GM08714 (cell line): ENCODE measurements around the gene RFLNA.
"Not testable (repeated sequence)": the region's sequence is repeated elsewhere in the genome, so short reads cannot be mapped to it uniquely, and the experiment has no call there.

Experiments used
- H3K4me3 ChIP-seq: fragments of 200-500 bp; sonication (Bioruptor generic); 2 replicates; pipeline ENCODE4 v1.5.1; 2014; ENCODE audit warnings: mild to moderate bottlenecking, low read length, inconsistent platforms
- ZNF274 ChIP-seq: IDR thresholded peaks from 2 replicates; pipeline ENCODE4 v1.6.1; 2012; ENCODE audit warnings: mild to moderate bottlenecking, low read depth, low read length

RFLNA gene

DNA sequence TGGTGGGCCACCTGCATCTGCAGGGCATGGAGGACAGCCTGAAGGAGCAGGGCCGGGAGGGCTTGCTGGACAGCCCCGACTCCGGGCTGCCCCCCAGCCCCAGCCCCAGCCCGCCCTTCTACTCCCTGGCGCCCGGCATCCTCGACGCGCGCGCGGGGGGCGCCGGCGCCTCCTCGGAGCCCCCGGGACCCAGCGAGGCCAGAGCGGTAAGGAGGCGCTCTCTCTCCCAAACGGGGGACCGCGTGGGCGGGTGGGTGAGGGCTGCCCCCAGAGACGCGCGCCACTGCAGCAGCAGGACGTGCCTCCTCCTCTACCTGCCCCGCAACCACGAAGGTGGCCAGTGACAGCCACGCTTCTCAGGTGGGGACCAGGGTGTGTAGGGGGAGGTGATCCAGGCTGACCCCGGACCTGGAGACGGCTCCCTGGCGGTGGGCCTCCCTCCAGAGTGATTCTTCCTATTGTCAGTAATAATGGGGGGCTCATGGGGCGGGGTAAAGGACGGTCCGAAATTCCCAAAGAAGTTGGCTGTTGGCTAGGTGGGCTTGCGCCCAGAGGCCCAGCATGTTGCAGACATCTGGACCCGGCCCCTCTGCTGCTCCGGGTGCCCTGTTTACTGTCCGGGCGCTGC, 652 bp downstream of the RFLNA start:
- no peak for TF ChIP-seq ZNF274
- no peak overlapping the region for H3K4me3 ChIP-seq

DNA sequence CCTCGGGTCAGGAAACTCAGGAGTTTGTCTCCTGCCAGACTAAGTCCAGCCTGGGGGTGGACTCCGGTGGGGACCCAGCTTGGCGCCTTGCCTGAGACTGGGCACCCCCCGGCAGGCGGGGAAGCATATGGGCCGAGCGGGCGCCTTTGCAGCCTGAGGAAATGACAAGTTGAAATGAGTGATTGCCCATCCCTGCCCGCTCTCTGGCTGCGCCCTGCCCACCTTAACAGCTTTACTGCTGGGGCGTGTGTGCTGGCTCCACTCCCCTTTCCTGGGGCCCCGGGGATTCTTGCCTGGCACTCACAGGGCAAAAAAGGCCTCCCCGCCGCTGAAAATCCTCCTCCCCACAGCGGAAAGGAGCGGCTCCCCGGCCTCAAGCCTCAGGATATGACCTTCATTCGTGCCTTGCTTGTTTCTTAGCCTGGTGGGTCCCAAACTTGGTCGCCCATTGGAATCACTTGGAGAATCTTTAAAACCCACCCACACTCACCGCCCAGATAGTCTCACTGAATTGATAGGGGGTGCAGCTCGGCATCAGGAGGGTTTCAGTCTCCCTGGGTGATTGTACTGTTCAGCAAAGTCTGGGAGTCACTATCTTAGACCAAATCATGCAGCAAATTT, 1.5 kb downstream of the RFLNA start:
- no peak overlapping the region for H3K4me3 ChIP-seq
- TF ChIP-seq ZNF274: no peak

DNA sequence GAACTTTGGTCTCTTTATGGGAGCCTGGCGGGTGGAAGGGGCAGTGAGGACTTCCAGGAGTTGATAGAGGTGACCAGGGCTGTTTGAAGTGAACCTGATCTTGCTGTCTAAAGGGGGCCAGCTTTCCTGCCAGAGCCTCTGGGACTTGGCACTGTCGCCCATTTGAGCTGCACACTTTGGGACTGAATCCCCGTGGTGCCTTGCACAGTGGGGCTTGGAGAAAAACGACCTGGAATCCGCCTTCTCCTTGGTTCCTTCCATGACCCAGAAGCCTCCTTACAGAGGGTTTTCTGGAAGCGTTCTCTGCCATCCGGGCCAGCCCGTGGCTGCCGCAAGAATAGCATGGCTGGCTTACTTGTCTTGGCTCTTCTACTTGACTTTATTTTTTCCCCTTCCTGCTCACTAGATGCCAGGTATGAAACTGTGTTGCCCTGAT, 2.0 kb downstream of the RFLNA start:
- H3K4me3 ChIP-seq: no peak overlapping the region
- no peak for TF ChIP-seq ZNF274

DNA sequence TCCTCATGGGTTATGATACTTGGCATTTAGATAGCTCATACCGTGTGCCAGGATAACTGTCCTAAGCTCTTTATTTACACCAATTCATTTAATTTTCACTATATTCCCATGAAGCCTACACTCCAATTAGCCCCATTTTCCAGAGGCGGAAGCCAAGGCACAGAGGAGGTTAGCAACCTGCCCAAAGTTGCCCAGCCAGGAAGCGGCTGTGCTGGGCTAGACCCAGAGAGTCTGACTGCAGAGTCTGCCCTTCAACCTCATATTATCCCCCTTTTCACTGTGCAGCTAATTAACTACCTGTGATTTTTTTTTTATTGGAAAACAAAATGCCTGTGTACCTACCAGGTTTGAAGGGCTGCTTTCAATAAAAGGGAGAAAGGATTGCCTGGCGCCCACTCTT, 2.5 kb downstream of the RFLNA start:
- no peak for TF ChIP-seq ZNF274
- no peak overlapping the region for H3K4me3 ChIP-seq

DNA sequence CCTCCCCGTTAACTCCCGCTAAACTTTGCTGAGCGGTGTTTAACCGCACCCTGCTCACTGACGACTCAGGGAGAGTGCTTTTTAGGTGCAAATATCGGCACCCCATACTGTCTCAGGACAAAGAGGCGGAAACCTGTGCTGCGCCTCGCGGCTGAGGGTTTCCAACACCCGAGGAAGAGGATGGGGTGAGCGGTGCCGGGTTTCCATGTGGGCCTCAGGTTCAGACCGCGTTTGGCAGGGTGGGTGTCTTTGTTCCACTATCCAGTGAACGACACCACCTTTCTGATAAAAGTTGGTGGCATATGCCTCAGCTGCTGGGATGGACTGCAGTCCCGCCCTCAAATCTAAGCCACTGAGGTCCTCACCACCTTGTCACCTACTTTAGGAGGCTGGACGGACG, 3.0 kb downstream of the RFLNA start:
- TF ChIP-seq ZNF274: no peak
- no peak overlapping the region for H3K4me3 ChIP-seq

DNA sequence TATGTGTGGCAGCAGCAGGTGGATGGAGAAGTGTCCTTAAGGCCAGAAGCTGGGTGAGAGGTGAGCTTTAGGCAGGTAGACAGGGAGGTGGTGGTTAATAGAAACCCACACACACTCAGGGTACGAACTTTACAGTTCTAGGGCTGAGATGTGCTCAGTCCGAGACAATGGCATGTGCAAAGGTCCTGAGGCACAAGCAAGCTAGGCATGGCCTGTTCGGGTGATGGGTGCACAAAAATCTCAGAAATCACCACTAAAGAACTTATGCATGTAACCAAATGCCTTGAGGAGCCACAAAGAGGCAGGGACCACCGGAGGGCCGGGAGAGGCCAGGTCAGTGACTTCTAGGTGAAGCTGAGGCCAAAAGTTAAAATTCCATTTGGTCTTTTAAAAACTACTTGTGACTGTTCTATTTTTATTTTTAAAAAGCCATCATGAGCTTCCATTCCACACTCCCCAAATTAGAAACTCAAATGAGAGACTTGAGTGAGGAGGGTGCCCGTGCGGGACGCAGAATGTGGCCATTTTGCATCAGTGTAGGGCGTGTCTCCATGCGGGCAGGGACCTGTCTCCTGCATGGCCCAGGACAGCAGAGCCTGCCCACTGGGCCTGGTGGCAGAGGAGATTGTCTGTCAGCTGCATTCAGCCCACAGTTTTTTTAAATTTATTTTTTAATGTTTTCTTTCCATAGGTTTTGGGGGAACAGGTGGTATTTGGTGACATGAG, 4.0 kb downstream of the RFLNA start:
- TF ChIP-seq ZNF274: no peak
- no peak overlapping the region for H3K4me3 ChIP-seq

DNA sequence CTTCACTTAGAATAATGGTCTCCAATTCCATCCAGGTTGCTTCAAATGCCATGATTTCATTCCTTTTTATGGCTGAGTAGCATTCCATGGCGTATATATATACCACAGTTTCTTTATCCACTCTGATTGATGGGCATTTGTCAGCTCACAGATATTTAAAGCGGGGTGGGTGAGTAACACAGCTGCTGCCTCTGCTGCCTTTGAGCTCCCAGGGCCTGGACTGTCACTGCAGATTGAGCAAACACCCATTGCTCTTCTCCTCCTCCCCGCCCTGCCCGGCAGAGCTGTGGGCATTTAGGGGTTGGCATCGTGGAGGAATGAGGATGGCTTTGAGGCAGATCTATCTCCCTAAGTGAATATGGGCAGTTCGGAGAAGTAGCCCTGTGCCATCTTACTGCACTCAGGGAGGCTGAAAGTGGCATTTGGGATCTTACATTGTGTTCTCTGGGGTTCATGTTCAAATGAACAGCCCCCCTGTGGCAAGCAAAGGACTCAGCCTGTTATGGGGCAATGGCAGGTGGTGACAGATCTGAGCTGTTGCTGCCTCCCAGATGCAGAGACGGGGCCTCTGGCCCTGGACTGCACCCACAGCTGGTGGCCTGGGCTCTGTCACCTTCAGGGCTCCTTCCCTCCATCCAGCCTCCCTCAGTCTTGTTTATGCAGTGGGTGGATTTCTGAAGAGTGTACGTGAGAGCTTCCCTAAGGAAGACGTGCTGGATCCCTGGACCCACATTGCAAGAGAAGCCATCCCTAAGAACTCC, 4.9 kb downstream of the RFLNA start:
- no peak for TF ChIP-seq ZNF274
- no peak overlapping the region for H3K4me3 ChIP-seq

DNA sequence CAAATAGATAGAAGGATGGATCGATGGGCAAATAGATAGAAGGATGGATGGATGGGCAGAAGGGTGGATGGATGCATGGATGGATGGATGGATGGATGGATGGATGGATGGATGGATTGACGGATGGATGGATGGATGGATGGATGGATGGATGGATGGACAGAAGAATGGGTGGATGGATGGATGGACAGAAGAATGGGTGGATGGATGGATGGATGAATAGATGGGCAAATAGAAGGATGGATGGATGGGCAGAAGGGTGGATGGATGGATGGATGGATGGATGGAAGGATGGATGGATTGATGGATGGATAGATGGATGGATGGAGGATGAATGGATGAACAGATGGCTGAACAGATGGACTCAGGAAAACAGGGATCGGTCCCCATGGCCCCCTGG, 5.8 kb downstream of the RFLNA start:
- not testable (repeated sequence) for H3K4me3 ChIP-seq

DNA sequence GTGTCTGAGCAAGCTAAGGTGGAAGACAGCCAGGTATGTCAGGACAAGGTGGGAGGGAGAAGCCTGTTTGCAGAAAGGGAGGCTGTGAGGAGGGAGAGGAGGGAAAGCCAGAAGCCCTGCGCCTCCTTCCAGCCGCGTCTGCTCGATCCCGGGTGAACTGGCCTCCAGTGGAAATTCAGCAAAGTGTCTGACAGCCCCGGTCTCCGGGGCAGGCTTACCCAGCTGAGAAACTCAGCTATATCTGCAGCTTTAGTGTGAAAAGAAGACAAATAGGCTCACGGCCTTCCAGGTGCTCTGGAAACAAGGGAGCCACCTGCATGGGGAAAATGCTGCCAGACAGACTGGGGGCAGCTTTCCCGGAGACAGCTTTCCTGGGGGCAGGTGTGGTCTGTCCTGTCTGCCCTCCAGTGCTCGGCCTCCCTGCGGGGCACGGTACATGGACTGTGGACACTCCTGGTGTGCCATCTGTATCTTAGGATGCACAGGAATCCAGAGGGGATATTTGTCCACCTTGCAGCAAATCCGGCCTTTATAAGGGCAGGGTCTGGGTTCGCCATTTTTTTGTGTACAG, 6.3 kb downstream of the RFLNA start:
- no peak for TF ChIP-seq ZNF274
- H3K4me3 ChIP-seq: no peak overlapping the region

DNA sequence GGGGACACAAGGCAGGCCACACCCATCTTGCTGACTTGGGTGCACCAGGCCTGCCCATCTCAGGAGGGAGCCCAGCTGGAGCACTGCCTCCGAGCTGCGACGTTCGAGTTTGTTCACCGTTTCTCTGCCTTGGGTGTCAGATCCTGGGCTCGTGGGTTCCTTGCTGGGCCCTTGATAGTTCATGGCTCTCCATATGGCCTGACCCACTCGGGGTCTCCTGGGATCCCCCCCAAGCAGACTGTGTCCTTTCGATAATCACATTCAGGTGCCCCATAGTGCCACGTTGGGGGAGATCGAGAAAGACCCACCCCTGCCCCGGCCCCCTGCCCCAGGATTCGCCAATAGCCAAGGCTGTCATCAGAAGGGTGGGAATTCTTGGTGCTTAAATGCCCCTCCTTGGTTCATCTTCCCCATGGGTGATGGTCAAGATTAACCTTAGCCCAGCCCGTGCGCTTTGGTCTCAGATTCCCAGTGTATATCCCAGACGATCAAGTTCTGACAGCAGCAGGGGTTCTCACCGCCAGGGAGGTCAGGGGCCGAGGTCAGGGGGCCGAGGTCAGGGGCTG, 7.4 kb downstream of the RFLNA start:
- no peak overlapping the region for H3K4me3 ChIP-seq
- TF ChIP-seq ZNF274: no peak

DNA sequence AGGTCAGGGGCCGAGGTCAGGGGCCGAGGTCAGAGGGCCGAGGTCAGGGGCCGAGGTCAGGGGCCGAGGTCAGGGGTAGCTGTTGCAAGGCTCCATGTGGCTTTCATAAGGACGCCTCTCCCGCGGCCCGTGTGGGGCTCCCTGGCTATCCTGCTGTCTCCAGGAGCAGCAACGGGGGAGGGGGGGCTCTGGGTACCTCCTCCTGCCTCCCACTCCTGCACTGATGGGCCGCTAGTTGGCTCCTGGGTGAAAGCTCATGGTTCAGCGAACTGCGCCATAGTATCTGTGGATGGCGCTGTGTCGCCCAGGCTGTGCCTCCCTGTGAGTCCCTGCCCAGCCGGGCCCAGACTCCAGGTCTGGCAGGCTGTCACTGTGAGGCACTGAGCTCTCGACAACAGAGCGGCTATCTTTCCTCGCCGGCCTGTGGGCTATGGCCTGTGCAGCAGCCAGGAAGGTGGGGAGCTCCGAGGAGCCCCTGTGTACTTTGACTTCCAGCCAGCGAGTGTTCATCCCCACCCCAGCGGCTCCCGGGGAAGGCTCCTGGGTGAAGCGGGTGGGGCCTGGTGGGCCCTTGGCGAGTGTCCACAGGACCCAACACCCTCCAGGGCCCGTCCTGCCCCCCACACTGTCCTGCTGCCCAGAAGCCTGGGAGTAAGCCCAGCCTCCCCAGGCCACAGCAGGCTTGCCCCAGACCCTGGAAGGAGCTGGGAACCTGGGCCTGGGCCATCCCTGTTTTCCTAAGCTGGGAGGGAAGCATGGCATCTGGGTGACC, 8.1 kb downstream of the RFLNA start:
- no peak for TF ChIP-seq ZNF274
- no peak overlapping the region for H3K4me3 ChIP-seq

DNA sequence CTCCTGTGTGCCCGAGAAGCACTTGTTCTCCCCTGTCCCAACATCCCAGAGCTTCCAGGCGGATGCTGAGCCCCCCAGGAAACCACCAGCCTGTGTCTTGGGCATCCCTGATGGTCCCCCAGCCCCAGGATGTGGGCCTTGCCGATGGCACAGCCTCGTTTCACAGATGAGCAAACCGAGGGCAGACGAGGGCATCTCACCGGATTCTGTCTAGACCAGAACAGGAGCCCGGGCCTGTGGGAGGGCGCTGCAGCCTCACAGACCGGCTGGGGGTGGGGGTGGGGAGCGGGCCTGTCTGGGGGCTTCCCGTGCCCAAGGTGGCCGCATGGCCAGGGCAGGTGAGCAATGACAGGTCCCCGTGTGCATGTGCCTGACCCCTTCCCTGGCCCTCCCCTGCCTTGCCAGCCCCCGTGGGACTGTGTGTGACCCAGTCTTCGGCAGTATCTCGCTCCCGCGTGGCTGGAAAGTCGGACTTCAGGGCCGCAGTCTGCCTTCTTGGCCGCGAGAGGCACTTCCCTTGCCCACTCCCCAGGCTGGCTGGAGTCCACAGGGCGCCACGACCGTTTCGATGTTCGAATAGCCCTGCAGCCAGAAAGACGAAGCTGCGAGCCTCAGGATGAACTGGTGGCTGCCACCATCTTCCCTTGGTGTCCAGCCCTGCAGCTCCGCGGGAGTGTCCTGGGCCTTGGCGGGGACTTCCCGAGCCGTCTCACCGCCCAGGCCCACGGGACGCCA, 8.9 kb downstream of the RFLNA start:
- H3K4me3 ChIP-seq: no peak overlapping the region
- no peak for TF ChIP-seq ZNF274

DNA sequence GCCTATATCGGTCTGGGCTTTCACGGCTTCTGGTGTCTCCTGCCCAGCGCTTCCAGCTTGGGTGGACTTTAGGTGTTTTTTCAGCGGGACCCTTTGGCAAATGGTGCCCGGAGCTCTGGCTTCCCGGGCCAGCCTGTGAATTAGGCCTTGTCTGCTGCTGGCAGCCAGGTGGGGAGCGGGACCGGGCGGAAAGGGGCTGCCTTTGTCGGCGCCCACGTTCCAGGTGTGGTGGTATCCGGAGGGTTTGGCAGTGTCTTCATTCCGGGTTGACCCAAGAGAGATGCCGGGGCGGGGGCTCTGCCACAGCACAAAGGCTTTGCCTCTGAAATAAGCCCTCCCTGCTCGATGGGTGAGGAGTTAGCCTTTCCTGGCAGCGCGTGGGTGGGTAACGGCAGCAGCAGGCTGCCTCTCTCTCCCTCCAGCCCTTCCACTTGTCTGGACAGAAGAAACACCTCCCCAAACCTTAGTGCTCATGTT, 9.5 kb downstream of the RFLNA start:
- TF ChIP-seq ZNF274: no peak

More for the DNA sequence above, 9.5 kb downstream of the RFLNA start:
- no peak overlapping the region for H3K4me3 ChIP-seq
